ENCODE measurements around the gene LRRN2. TPM values are rescaled to one million over a fixed set of nuclear protein-coding genes. Genes with fewer than 3 reads are reported as not detected.

LRRN2 gene
- total RNA-seq, 1 donor from 2014 or later: 4.9 TPM

DNA sequence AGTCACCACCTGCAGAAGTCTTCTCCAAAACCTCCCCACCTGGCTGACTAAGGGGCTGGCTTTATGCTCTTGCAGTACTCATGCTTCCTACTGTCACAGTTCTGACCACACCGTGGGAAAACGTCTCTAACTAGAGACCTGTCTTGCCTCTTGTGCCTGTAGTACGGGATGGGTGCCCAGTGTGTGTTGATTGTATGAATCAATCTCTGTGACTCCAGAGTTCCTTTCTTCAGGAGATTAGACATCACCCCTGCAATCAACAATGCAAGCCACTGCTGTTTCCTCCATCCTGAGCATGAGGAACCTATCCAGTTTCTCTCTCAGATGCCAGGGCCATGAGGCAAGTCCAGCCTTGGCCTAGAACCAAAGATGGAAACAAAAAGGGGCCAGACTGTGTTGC is 64.1 kb downstream of the LRRN2 start:
- H3K4me3 Mint-ChIP-seq (ENCODE audit: unreplicated experiment): no peak overlapping the region
- H3K4me1 Mint-ChIP-seq (ENCODE audit: low read depth, unreplicated experiment): peaks cover 21% of the 10 kb centered on the region
- no peak overlapping the region for H3K27ac ChIP-seq (ENCODE audit: low read depth, low read length)
- H3K9ac ChIP-seq (ENCODE audit: low read length): no peak overlapping the region
- no peaks in the 10 kb centered on the region for H3K27me3 ChIP-seq (ENCODE audit: insufficient read depth, low read length)
- peaks cover 7% of the 10 kb centered on the region for H3K4me1 ChIP-seq (ENCODE audit: insufficient read depth, low read length)
- H3K36me3 ChIP-seq (ENCODE audit: insufficient read depth, low read length): no peaks in the 10 kb centered on the region
- no peaks in the 10 kb centered on the region for H4K20me1 ChIP-seq (ENCODE audit: insufficient read depth, low read length)
- no peaks in the 10 kb centered on the region for H3K79me2 ChIP-seq (ENCODE audit: insufficient read depth, low read length)
- H3K9me3 ChIP-seq (ENCODE audit: insufficient read depth, low read depth, low read length): no peaks in the 10 kb centered on the region
- no peak for TF ChIP-seq EZH2 (IDR thresholded peaks at IDR 0.05; ENCODE audit: insufficient read depth, low read length)
- TF ChIP-seq CTCF (IDR thresholded peaks at IDR 0.05; ENCODE audit: insufficient read depth, low read depth, low read length): no peak
- FAIRE-seq (no peak), DNase-seq (ENCODE audit: low read depth) (peak; percentile 25)
- H3K27ac Mint-ChIP-seq (ENCODE audit: unreplicated experiment): no peak overlapping the region
- no peak overlapping the region for H2AFZ ChIP-seq (ENCODE audit: low read depth, low read length)
- peaks cover 7% of the 10 kb centered on the region for H3K36me3 Mint-ChIP-seq (ENCODE audit: low read depth, unreplicated experiment)
- H3K27me3 Mint-ChIP-seq (ENCODE audit: low read depth, unreplicated experiment): peaks cover 32% of the 10 kb centered on the region
- no peaks in the 10 kb centered on the region for H3K9me3 Mint-ChIP-seq (ENCODE audit: unreplicated experiment)
- H3K4me3 ChIP-seq (ENCODE audit: insufficient read depth, low read depth, low read length): no peak overlapping the region
- no peak overlapping the region for H3K4me2 ChIP-seq (ENCODE audit: low read length)

DNA sequence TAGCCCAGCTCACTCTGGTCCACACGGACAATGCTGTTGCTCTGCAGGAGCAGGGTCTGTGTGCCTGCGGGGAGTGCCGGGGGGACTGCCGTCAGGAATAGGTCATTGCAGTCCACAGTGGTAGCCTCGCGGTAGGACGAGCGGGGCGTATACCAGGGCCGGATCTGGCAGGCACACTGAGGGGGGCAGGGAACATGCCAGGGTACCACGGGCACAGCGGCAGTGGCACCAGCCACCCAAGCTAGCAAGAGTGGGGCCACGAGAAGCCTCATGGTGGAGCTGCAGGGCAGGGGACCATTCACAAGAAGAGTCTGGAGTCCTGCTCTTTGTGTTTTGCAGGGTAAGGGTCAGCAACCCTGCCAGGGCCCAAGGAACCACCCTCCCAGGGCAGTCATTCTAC is 65.8 kb downstream of the LRRN2 start:
- Histone ChIP-seq H3K9ac (ENCODE audit: low read length) (no peak overlapping the region), H3K9me3 (ENCODE audit: insufficient read depth, low read depth, low read length) (no peaks in the 10 kb centered on the region), H3K36me3 (ENCODE audit: insufficient read depth, low read length) (no peaks in the 10 kb centered on the region), H3K4me3 (ENCODE audit: insufficient read depth, low read depth, low read length) (no peak overlapping the region), H3K4me1 (ENCODE audit: insufficient read depth, low read length) (peaks cover 7% of the 10 kb centered on the region), H2AFZ (ENCODE audit: low read depth, low read length) (no peak overlapping the region), H4K20me1 (ENCODE audit: insufficient read depth, low read length) (no peaks in the 10 kb centered on the region), H3K27ac (ENCODE audit: low read depth, low read length) (no peak overlapping the region), H3K79me2 (ENCODE audit: insufficient read depth, low read length) (no peaks in the 10 kb centered on the region), H3K27me3 (ENCODE audit: insufficient read depth, low read length) (peaks cover 4% of the 10 kb centered on the region), H3K4me2 (ENCODE audit: low read length) (no peak overlapping the region)
- no peak overlapping the region for H3K4me3 Mint-ChIP-seq (ENCODE audit: unreplicated experiment)
- H3K36me3 Mint-ChIP-seq (ENCODE audit: low read depth, unreplicated experiment): peaks cover 9% of the 10 kb centered on the region
- H3K27ac Mint-ChIP-seq (ENCODE audit: unreplicated experiment): no peak overlapping the region
- H3K4me1 Mint-ChIP-seq (ENCODE audit: low read depth, unreplicated experiment): peaks cover 16% of the 10 kb centered on the region
- no peaks in the 10 kb centered on the region for H3K9me3 Mint-ChIP-seq (ENCODE audit: unreplicated experiment)
- no peak for FAIRE-seq
- no peak for TF ChIP-seq EZH2 (IDR thresholded peaks at IDR 0.05; ENCODE audit: insufficient read depth, low read length)
- no peak for TF ChIP-seq CTCF (IDR thresholded peaks at IDR 0.05; ENCODE audit: insufficient read depth, low read depth, low read length)
- DNase-seq (ENCODE audit: low read depth): no peak
- H3K27me3 Mint-ChIP-seq (ENCODE audit: low read depth, unreplicated experiment): peaks cover 34% of the 10 kb centered on the region

DNA sequence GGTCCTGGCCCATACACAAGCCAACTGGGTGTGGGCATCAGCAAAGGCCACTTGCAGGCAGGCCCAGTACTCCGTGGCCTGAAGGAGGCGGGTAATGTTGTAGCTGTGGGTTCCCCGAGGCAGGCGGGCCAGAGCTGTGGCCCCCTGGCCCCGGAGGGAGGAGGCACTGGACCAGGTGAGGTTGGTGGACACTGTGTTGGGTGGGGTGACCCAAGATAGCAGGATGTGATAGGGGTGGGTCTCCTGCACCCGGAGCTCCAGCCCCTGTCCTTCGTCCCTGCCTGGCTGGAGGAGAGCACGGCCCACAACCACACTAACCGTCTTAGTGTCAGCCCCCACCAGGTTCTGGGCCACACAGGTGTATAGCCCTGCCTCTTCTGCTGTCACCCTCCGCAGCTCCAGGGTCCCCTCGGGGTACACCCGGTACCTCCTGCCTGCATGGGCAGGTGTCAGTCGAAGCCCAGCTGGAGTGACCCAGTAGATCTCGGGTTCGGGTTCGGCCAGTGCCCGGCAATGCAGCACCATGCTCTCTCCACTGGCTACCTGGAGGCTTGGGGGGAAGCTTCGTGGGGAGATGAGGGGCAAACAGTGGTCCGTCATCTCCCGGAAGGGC is 67.3 kb downstream of the LRRN2 start:
- H3K4me2 ChIP-seq (ENCODE audit: low read length): no peak overlapping the region
- Mint-ChIP-seq H3K4me3 (ENCODE audit: unreplicated experiment) (no peak overlapping the region), H3K27ac (ENCODE audit: unreplicated experiment) (peak overlapping the region; percentile 26), H3K4me1 (ENCODE audit: low read depth, unreplicated experiment) (peaks cover 8% of the 10 kb centered on the region), H3K9me3 (ENCODE audit: unreplicated experiment) (no peaks in the 10 kb centered on the region), H3K27me3 (ENCODE audit: low read depth, unreplicated experiment) (peaks cover 44% of the 10 kb centered on the region), H3K36me3 (ENCODE audit: low read depth, unreplicated experiment) (peaks cover 9% of the 10 kb centered on the region)
- no peaks in the 10 kb centered on the region for H3K79me2 ChIP-seq (ENCODE audit: insufficient read depth, low read length)
- TF ChIP-seq EZH2 (IDR thresholded peaks at IDR 0.05; ENCODE audit: insufficient read depth, low read length) (no peak), CTCF (IDR thresholded peaks at IDR 0.05; ENCODE audit: insufficient read depth, low read depth, low read length) (no peak)
- H3K27me3 ChIP-seq (ENCODE audit: insufficient read depth, low read length): peaks cover 8% of the 10 kb centered on the region
- peaks cover under 1% of the 10 kb centered on the region for H3K4me1 ChIP-seq (ENCODE audit: insufficient read depth, low read length)
- no peaks in the 10 kb centered on the region for H3K9me3 ChIP-seq (ENCODE audit: insufficient read depth, low read depth, low read length)
- FAIRE-seq (no peak), DNase-seq (ENCODE audit: low read depth) (no peak)
- no peak overlapping the region for H3K27ac ChIP-seq (ENCODE audit: low read depth, low read length)
- H4K20me1 ChIP-seq (ENCODE audit: insufficient read depth, low read length): no peaks in the 10 kb centered on the region
- H3K4me3 ChIP-seq (ENCODE audit: insufficient read depth, low read depth, low read length): no peak overlapping the region
- no peak overlapping the region for H2AFZ ChIP-seq (ENCODE audit: low read depth, low read length)
- H3K36me3 ChIP-seq (ENCODE audit: insufficient read depth, low read length): no peaks in the 10 kb centered on the region
- no peak overlapping the region for H3K9ac ChIP-seq (ENCODE audit: low read length)

Measured in astrocyte (in vitro differentiated cells and primary cell).